Nephron (organoid): ENCODE data around the gene DRC1.

Source experiments
- H3K27ac Mint-ChIP-seq, 3 experiments: 2 replicates each; pipeline ENCODE4 v1.8.0; 2020; ENCODE audit warnings: mixed read lengths in 3 of 3, mild to moderate bottlenecking in 2 of 3, moderate library complexity in 1 of 3
- H3K27me3 Mint-ChIP-seq: 2 replicates; pipeline ENCODE4 v1.8.0; 2021; ENCODE audit warnings: low read depth, mild to moderate bottlenecking, moderate library complexity, mixed read lengths
- H3K36me3 Mint-ChIP-seq: 2 replicates; pipeline ENCODE4 v1.8.0; 2020; ENCODE audit warnings: low read depth, mixed read lengths
- H3K4me1 Mint-ChIP-seq: 2 replicates; pipeline ENCODE4 v1.8.0; 2020; ENCODE audit warnings: mixed read lengths
- H3K4me3 Mint-ChIP-seq, 3 experiments: 2 replicates each; pipeline ENCODE4 v1.8.0; 2020; ENCODE audit warnings: mild to moderate bottlenecking in 3 of 3, mixed read lengths in 3 of 3, moderate library complexity in 2 of 3
- H3K9me3 Mint-ChIP-seq: 2 replicates; pipeline ENCODE4 v1.8.0; 2020; ENCODE audit warnings: mixed read lengths
- TF ChIP-seq, protein P1 (sequence below), 3 experiments: fragments of 200-600 bp; sonication (generic); IDR thresholded peaks; one replicate each; pipeline ENCODE4 v1.5.0; 2021; ENCODE audit warnings: antibody characterized with exemption in 3 of 3; ENCODE audit not compliant: unreplicated experiment in 3 of 3

DRC1 gene

DNA sequence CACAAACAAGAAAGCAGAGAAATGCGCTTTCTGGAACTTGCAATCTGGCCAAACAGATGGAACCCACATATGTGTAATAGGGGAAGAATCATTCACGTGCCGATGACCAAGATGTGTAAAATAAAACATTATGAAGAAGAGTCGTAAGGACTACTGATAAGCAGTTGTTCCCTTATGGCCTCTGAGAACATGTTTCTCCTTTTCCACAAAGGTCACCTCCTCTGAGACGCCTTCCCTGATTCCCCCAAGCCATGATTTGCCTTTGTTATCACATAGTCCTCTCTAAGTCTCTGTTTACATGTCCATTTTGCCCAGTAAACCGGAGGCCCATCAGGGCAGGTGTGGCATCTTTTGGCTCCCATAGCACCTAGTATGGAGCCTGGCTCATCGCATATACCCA is 68.2 kb downstream of the DRC1 start:
- H3K36me3 Mint-ChIP-seq: no peaks in the 10 kb centered on the region
- TF ChIP-seq, protein P1, sequence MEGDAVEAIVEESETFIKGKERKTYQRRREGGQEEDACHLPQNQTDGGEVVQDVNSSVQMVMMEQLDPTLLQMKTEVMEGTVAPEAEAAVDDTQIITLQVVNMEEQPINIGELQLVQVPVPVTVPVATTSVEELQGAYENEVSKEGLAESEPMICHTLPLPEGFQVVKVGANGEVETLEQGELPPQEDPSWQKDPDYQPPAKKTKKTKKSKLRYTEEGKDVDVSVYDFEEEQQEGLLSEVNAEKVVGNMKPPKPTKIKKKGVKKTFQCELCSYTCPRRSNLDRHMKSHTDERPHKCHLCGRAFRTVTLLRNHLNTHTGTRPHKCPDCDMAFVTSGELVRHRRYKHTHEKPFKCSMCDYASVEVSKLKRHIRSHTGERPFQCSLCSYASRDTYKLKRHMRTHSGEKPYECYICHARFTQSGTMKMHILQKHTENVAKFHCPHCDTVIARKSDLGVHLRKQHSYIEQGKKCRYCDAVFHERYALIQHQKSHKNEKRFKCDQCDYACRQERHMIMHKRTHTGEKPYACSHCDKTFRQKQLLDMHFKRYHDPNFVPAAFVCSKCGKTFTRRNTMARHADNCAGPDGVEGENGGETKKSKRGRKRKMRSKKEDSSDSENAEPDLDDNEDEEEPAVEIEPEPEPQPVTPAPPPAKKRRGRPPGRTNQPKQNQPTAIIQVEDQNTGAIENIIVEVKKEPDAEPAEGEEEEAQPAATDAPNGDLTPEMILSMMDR (IDR thresholded peaks at IDR 0.05; ENCODE audit: unreplicated experiment in 3 of 3): no peak
- no peak overlapping the region for H3K4me3 Mint-ChIP-seq
- H3K4me1 Mint-ChIP-seq: no peaks in the 10 kb centered on the region
- no peak overlapping the region for H3K27ac Mint-ChIP-seq
- peaks cover 4% of the 10 kb centered on the region for H3K27me3 Mint-ChIP-seq
- peaks cover 2% of the 10 kb centered on the region for H3K9me3 Mint-ChIP-seq

DNA sequence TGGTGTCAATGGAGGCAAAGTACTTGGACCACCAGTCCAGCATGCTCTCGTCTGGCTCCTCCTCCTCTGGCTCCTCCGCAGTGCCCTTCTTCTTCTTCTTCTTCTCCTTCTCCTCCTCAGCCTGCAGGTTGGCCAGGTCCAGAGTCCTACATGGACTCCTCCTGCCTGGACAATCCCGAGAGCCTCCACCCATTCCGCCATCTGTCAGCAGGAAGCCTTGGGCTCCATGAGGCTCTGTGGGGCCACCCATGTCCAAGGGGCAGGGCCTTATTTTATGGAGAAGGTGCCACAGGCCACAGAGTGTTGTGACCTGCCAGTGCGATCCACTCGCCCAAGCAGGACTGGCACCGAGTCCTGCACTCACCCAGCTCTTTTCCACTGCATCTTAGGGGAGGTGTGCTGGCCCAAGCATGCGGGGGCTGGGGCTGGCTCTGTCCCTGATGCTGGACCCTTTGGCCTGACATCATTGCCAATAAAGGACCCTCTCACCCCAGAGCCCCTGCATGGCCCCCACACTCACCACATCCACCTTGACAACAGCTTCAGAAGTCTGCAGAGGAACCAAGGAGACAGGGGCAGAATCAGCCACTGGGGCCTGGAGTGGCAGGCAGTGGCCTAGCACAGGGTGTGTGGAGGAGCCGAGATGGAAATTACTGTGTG is 69.0 kb downstream of the DRC1 start:
- H3K9me3 Mint-ChIP-seq: peaks cover 2% of the 10 kb centered on the region
- no peak overlapping the region for H3K4me3 Mint-ChIP-seq
- H3K27ac Mint-ChIP-seq: no peak overlapping the region
- H3K36me3 Mint-ChIP-seq: no peaks in the 10 kb centered on the region
- no peaks in the 10 kb centered on the region for H3K4me1 Mint-ChIP-seq
- H3K27me3 Mint-ChIP-seq: peaks cover under 1% of the 10 kb centered on the region
- TF ChIP-seq, protein P1 (IDR thresholded peaks at IDR 0.05; ENCODE audit: unreplicated experiment in 3 of 3): no peak

DNA sequence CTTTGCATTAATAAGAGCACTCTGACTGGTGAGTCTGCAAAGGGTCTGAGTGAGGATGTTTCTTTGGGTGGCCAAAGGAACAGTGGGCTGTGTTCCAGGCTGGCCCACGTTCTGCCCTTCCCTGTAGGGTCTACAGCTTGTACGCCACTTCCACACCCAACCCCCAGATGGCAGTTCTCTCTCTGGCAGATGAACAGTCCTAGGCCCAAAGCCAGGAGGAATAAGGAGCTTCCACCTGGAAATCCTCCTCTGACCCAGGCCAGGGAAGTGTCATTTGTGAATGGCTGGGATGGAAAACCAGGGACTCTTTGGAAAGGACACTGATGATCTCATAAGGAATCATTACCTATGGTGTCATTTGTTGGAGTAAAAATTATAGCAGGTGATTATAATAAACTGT is 69.6 kb downstream of the DRC1 start:
- H3K27me3 Mint-ChIP-seq: no peaks in the 10 kb centered on the region
- H3K36me3 Mint-ChIP-seq: no peaks in the 10 kb centered on the region
- TF ChIP-seq, protein P1 (IDR thresholded peaks at IDR 0.05; ENCODE audit: unreplicated experiment in 3 of 3): no peak
- H3K27ac Mint-ChIP-seq: no peak overlapping the region
- no peak overlapping the region for H3K4me3 Mint-ChIP-seq
- H3K9me3 Mint-ChIP-seq: peaks cover 2% of the 10 kb centered on the region
- no peaks in the 10 kb centered on the region for H3K4me1 Mint-ChIP-seq

DNA sequence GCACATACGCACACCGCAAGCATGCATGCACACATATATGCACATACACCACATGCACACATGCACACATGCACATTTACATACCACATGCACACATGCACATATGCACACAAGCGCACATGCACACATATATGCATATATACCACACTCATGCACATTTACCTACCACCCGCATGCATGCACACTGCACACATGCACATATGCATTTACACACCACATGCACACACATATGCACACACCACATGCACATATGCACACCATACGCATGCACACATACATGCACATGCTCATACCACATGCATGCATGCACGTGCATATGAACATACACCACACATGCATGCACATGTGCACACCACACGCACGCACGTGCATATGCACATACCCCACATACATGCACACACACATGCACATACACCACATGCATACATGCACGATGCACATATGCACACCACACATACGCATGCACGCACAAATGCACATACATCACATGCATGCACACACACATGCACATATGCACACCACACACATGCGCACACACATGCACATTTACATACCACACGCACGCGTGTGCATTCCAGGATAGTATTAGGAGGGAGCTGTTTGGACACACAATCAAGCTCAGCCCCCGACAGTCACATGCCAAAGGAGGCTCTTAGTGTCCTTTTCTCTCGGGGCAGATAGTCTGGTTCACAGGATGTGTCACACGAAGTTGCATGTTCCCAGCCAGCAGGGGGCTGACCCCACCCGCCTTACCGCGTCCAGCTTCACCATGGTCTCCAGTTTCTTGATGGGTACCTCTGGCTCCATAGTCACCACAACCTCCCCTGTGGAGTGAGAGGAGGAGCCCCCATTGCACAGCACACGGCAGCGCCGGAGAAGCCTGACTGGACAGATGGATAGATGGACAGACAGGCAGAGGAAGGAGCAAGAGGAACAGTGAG is 70.3 kb downstream of the DRC1 start:
- H3K4me1 Mint-ChIP-seq: no peaks in the 10 kb centered on the region
- TF ChIP-seq, protein P1 (IDR thresholded peaks at IDR 0.05; ENCODE audit: unreplicated experiment in 3 of 3): no peak
- H3K9me3 Mint-ChIP-seq: peaks cover 2% of the 10 kb centered on the region
- H3K27me3 Mint-ChIP-seq: no peaks in the 10 kb centered on the region
- H3K27ac Mint-ChIP-seq: no peak overlapping the region
- no peaks in the 10 kb centered on the region for H3K36me3 Mint-ChIP-seq
- no peak overlapping the region for H3K4me3 Mint-ChIP-seq

DNA sequence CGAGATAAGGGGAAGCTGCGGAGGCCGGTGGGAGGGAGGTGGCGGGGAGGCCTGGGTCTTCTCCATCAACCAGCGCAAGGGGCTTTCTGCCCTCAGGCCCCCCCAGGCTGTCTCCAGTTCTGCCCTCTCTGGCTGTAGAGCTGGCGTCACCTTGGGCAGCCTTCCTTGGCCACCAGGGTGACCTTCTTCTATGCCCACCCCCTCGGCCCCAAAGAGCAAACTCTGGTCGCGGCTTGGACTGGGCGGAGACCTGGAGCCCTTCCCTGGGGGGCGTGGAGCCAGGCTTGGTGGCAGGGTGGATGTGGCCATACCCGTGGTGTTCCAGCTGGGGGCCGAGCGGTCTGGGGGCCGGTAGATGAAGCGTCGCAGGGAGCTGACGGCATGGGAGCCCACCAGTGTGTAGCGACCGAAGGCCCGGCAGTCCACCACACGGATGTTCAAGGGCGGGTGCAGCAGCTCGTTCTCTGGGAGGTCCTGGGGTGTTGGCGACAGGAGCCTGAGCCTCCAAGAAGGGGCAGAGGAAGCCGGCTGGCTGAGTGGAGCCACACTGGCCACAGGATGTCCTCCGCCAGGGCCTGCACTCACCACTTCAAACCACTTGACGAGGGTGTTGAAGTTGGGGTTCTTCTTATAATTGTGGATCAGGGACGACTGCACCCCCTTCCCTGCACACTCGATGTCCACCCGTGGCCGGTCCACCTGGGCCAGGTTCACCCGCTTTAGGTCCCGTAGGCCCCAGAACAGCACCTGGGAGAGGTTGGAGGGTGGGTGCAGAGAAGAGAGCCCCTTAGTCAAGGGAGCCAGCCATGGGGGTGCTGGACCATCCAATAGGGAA is 71.3 kb downstream of the DRC1 start:
- Mint-ChIP-seq H3K36me3 (no peaks in the 10 kb centered on the region), H3K27ac (no peak overlapping the region), H3K4me3 (no peak overlapping the region), H3K4me1 (peaks cover 6% of the 10 kb centered on the region), H3K9me3 (peaks cover 2% of the 10 kb centered on the region), H3K27me3 (no peaks in the 10 kb centered on the region)
- TF ChIP-seq, protein P1 (IDR thresholded peaks at IDR 0.05; ENCODE audit: unreplicated experiment in 3 of 3): no peak
